K562 (cell line): ENCODE results near the gene LDLRAD1. TPM values are rescaled to one million over a fixed set of nuclear protein-coding genes. Genes with fewer than 3 reads are reported as not detected.
"Not testable (repeated sequence)": the region's sequence is repeated elsewhere in the genome, so short reads cannot be mapped to it uniquely, and the experiment has no call there.

Experiments
- CEBPB ChIP-seq: fragments of 450-650 bp; IDR thresholded peaks from 2 replicates; pipeline ENCODE4 v1.6.1; 2016; ENCODE audit warnings: missing genetic modification characterization, missing compliant biosample characterization
- CTBP1 ChIP-seq: fragments of 450-650 bp; IDR thresholded peaks from 2 replicates; pipeline ENCODE4 v1.6.1; 2016; ENCODE audit warnings: borderline replicate concordance
- MEIS2 ChIP-seq: fragments of 450-650 bp; IDR thresholded peaks from 2 replicates; pipeline ENCODE4 v1.6.1; 2014; ENCODE audit warnings: mild to moderate bottlenecking; ENCODE audit not compliant: partially characterized antibody
- NRF1 ChIP-seq, 2 experiments: fragments of 450-650 bp; IDR thresholded peaks in 1 of 2; conservative IDR thresholded peaks in 1 of 2; 2 replicates each; pipeline ENCODE4 v1.6.1; 2014; ENCODE audit warnings: mild to moderate bottlenecking in 2 of 2
- polyA plus RNA-seq, 8 experiments: library from polyadenylated mRNA; depleted of rRNA in 4 of 8; stranded (reverse) in 5 of 8; unstranded in 3 of 8; fragments of >200 nt; fragmentation: Nextera tagmentation in 2 of 8; fragmentation: Illumina TruSeq in 1 of 8; extraction: Ambion mirVana in 2 of 8; extraction: Trizol in 1 of 8; gene quantifications; 2 replicates each; pipeline versions ENCODE4 v1.2.1 to v1.2.3, GENCODE V29; 2011 to 2014; ENCODE audit warnings: inconsistent platforms in 1 of 8, missing spikeins in 1 of 8
- total RNA-seq, 7 experiments: library from RNA; depleted of rRNA in 6 of 7; stranded (reverse); fragments of >200 nt in 6 of 7; fragmentation: Illumina TruSeq in 2 of 7; extraction: Trizol in 2 of 7; gene quantifications; 2 replicates each; pipeline versions ENCODE4 v1.2.1 to v1.2.3, GENCODE V29; 2011 to 2021; ENCODE audit warnings: low replicate concordance in 1 of 7
- TF ChIP-seq, protein P1 (sequence below), 2 experiments: fragments of 150-350 bp in 1 of 2; IDR thresholded peaks; 2 replicates each; pipeline ENCODE4 v1.6.1; 2012 to 2016; ENCODE audit warnings: low read depth in 2 of 2, low read length in 2 of 2, mild to moderate bottlenecking in 1 of 2, moderate library complexity in 1 of 2
- TF ChIP-seq, protein P2 (sequence below): sonication (generic); formaldehyde crosslinking; IDR thresholded peaks from 2 replicates; pipeline ENCODE4 v1.8.0; 2022; ENCODE audit warnings: missing genetic modification reagents, mild to moderate bottlenecking, moderate library complexity, borderline replicate concordance
- TF ChIP-seq, protein P3 (sequence below): fragments of 450-650 bp; IDR thresholded peaks from 2 replicates; pipeline ENCODE4 v1.6.1; 2016
- TF ChIP-seq, protein P4 (sequence below), 2 experiments: IDR thresholded peaks in 1 of 2; conservative IDR thresholded peaks in 1 of 2; 2 replicates each; pipeline ENCODE4 v1.6.1; 2016; ENCODE audit warnings: low read depth in 2 of 2, mild to moderate bottlenecking in 1 of 2, missing compliant biosample characterization in 1 of 2, missing genetic modification characterization in 1 of 2, moderate library complexity in 1 of 2

Gene LDLRAD1
- total and polyA plus RNA-seq, 9 of the 15 experiments (the other 6 are each of a cell fraction or from before 2014, with no cell fraction given) = not detected

DNA sequence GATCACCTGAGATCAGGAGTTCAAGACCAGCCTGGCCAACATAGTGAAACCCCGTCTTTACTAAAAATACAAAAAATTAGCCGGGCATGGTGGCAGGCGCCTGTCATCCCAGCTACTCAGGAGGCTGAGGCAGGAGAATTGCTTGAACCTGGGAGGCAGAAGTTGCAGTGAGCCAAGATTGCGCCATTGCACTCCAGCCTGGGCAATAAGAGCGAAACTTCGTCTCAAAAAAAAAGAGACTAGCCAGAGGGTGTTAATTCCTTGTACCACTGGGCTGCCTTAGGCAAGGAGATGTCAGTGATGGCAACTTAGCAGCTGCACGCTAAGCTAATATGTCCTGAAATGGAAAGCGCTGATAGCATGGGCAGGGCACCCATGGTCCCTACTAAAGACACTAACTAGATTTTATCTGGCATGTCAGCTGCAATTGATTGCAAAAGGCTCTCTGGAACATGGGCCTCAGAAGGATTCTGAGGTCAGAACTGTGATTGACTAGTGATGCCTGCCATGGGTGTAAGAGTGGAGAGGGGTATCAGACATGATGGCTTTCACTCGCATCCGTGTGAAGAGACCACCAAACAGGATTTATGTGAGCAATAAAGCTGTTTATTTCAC is 1.7 kb upstream of the LDLRAD1 start (continued):
- TF ChIP-seq, protein P1, sequence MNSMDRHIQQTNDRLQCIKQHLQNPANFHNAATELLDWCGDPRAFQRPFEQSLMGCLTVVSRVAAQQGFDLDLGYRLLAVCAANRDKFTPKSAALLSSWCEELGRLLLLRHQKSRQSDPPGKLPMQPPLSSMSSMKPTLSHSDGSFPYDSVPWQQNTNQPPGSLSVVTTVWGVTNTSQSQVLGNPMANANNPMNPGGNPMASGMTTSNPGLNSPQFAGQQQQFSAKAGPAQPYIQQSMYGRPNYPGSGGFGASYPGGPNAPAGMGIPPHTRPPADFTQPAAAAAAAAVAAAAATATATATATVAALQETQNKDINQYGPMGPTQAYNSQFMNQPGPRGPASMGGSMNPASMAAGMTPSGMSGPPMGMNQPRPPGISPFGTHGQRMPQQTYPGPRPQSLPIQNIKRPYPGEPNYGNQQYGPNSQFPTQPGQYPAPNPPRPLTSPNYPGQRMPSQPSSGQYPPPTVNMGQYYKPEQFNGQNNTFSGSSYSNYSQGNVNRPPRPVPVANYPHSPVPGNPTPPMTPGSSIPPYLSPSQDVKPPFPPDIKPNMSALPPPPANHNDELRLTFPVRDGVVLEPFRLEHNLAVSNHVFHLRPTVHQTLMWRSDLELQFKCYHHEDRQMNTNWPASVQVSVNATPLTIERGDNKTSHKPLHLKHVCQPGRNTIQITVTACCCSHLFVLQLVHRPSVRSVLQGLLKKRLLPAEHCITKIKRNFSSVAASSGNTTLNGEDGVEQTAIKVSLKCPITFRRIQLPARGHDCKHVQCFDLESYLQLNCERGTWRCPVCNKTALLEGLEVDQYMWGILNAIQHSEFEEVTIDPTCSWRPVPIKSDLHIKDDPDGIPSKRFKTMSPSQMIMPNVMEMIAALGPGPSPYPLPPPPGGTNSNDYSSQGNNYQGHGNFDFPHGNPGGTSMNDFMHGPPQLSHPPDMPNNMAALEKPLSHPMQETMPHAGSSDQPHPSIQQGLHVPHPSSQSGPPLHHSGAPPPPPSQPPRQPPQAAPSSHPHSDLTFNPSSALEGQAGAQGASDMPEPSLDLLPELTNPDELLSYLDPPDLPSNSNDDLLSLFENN (IDR thresholded peaks at IDR 0.05; ENCODE audit: low read depth in 2 of 2, low read length in 2 of 2) = peak in 1 of 2 experiments; percentile 73; a peak in 1 of 4 replicates
- TF ChIP-seq, protein P2, sequence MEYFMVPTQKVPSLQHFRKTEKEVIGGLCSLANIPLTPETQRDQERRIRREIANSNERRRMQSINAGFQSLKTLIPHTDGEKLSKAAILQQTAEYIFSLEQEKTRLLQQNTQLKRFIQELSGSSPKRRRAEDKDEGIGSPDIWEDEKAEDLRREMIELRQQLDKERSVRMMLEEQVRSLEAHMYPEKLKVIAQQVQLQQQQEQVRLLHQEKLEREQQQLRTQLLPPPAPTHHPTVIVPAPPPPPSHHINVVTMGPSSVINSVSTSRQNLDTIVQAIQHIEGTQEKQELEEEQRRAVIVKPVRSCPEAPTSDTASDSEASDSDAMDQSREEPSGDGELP = 0 out of 2 replicates have a peak, but pooled peaks have one; percentile 32
- TF ChIP-seq CEBPB (tag) (peak; percentile 86), CTBP1 (peak; percentile 19; the same call in 1 of the 2 replicates), MEIS2 (peak; percentile 59), NRF1 (conservative IDR thresholded peaks at IDR 0.05 in 1 of 2, IDR thresholded peaks at IDR 0.05 in 1 of 2) (peak in 1 of 2 experiments; percentile 21; a peak in 1 of 4 replicates)
- TF ChIP-seq, protein P3, sequence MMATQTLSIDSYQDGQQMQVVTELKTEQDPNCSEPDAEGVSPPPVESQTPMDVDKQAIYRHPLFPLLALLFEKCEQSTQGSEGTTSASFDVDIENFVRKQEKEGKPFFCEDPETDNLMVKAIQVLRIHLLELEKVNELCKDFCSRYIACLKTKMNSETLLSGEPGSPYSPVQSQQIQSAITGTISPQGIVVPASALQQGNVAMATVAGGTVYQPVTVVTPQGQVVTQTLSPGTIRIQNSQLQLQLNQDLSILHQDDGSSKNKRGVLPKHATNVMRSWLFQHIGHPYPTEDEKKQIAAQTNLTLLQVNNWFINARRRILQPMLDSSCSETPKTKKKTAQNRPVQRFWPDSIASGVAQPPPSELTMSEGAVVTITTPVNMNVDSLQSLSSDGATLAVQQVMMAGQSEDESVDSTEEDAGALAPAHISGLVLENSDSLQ = peak; percentile 52
- TF ChIP-seq, protein P4, sequence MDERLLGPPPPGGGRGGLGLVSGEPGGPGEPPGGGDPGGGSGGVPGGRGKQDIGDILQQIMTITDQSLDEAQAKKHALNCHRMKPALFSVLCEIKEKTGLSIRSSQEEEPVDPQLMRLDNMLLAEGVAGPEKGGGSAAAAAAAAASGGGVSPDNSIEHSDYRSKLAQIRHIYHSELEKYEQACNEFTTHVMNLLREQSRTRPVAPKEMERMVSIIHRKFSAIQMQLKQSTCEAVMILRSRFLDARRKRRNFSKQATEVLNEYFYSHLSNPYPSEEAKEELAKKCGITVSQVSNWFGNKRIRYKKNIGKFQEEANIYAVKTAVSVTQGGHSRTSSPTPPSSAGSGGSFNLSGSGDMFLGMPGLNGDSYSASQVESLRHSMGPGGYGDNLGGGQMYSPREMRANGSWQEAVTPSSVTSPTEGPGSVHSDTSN (CRISPR knock-in tag; IDR thresholded peaks at IDR 0.05; ENCODE audit: low read depth) = not testable (repeated sequence)
- TF ChIP-seq, protein P4 (tag; conservative IDR thresholded peaks at IDR 0.05; ENCODE audit: low read depth) = peak; percentile 57; the same call in 1 of the 2 replicates
- TF ChIP-seq, all 486 proteins: peak for 13; not testable (repeated sequence) for 473
